GM12892 (cell line): Measurements from ENCODE around the gene TTC27.

Experiments used
- POLR2A ChIP-seq: IDR thresholded peaks from 2 replicates; pipeline ENCODE4 v1.6.1; 2011; ENCODE audit warnings: low read depth, low read length, control low read depth
- POLR2AphosphoS5 ChIP-seq: IDR thresholded peaks from 2 replicates; pipeline ENCODE4 v1.6.1; 2011; ENCODE audit warnings: low read depth, low read length, control low read depth

DNA sequence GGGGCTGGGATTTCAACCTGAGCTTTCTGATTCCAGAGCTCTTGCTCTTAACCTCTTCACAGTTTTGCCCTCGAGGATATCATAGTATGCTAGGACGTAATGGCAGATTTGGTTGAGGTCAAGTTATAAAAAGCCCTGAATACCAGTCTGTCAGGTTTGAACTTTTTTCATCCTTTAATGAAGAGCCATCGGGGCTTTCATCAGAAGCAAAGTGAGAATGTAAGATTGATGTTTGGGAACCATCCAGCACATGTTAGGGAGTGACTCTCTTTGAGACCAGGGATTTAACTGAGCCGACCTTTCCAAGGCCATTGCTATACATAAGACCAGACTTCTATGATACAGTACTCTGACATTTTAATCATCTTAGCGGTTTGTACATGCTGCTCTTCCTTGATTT lies 142.5 kb downstream of the TTC27 start:
- TF ChIP-seq POLR2A (no peak), POLR2AphosphoS5 (no peak)
